IMR-90 (cell line): ENCODE measurements around the gene TAF11L11. TPM values are rescaled to one million over a fixed set of nuclear protein-coding genes. Genes with fewer than 3 reads are reported as not detected.

ENCODE experiments used
- ATAC-seq: fragments of 200-7000 bp; cut with Tn5 transposase; 2 replicates; pipeline ENCODE4 v1.9.1; 2020; ENCODE audit warnings: low read depth, mild to moderate bottlenecking, moderate library complexity
- BruUV-seq: library from RNA; stranded (reverse); fragments of 400-500 nt; replicated peaks from 2 replicates; lab custom pipeline; 2021; lab: Mats Ljungman, UMichigan
- CTCF ChIA-PET: fragments of 300-600 bp; formaldehyde crosslinking; extraction: SDS; loops from one replicate; lab custom pipeline; 2021; ENCODE audit warnings: antibody characterized with exemption; lab: Yijun Ruan, JAX
- POLR2A ChIA-PET: fragments of 300-600 bp; sonication (Branson Sonifier 250); formaldehyde crosslinking; loops from one replicate; lab custom pipeline; 2022; ENCODE audit warnings: antibody characterized with exemption; ENCODE audit not compliant: unreplicated experiment; lab: Charles Lee
- DNase-seq: peaks from one replicate; pipeline ENCODE4 v3.0.0; 2013
- H2AFZ ChIP-seq: replicated peaks from 2 replicates; pipeline ENCODE3; 2013; ENCODE audit warnings: low read length, mild to moderate bottlenecking; ENCODE audit not compliant: poor library complexity
- H2AK5ac ChIP-seq: 2 replicates; pipeline ENCODE4 v1.6.1; 2013; ENCODE audit warnings: low read depth, low read length, inconsistent platforms
- H2AK9ac ChIP-seq: replicated peaks from 2 replicates; pipeline ENCODE3; 2013; ENCODE audit warnings: mild to moderate bottlenecking, low read depth, low read length, moderate library complexity; ENCODE audit not compliant: poor library complexity
- H2BK120ac ChIP-seq: 2 replicates; pipeline ENCODE4 v1.6.1; 2013; ENCODE audit warnings: low read depth, low read length, inconsistent platforms
- H2BK15ac ChIP-seq: 3 replicates; pipeline ENCODE4 v1.6.1; 2013; ENCODE audit warnings: low read depth, low read length, inconsistent platforms
- H2BK20ac ChIP-seq: 2 replicates; pipeline ENCODE4 v1.6.1; 2013; ENCODE audit warnings: low read depth, mild to moderate bottlenecking, inconsistent platforms, low read length, moderate library complexity
- H2BK5ac ChIP-seq: 2 replicates; pipeline ENCODE4 v1.6.1; 2013; ENCODE audit warnings: mild to moderate bottlenecking, low read depth, low read length, inconsistent platforms; ENCODE audit not compliant: poor library complexity, severe bottlenecking
- H3K14ac ChIP-seq: replicated peaks from 2 replicates; pipeline ENCODE4 v1.6.1; 2013; ENCODE audit warnings: low read depth, low read length, inconsistent platforms
- H3K18ac ChIP-seq: 2 replicates; pipeline ENCODE4 v1.6.1; 2013; ENCODE audit warnings: low read depth, low read length, control low read depth
- H3K23ac ChIP-seq: 2 replicates; pipeline ENCODE4 v1.6.1; 2013; ENCODE audit warnings: low read depth, low read length, inconsistent platforms
- H3K27ac ChIP-seq: 2 replicates; pipeline ENCODE4 v1.5.1; 2013; ENCODE audit warnings: mild to moderate bottlenecking, control low read depth, low read length; ENCODE audit not compliant: insufficient read depth
- H3K27me3 ChIP-seq: 2 replicates; pipeline ENCODE4 v1.6.1; 2013; ENCODE audit warnings: low read length; ENCODE audit not compliant: control insufficient read depth, insufficient read depth
- H3K36me3 ChIP-seq: 2 replicates; pipeline ENCODE4 v1.6.1; 2013; ENCODE audit warnings: low read length, mixed read lengths; ENCODE audit not compliant: control insufficient read depth, insufficient read depth
- H3K4ac ChIP-seq: 2 replicates; pipeline ENCODE4 v1.6.1; 2013; ENCODE audit warnings: low read depth, low read length, inconsistent platforms
- H3K4me1 ChIP-seq: 2 replicates; pipeline ENCODE4 v1.6.1; 2013; ENCODE audit warnings: low read length, mixed read lengths; ENCODE audit not compliant: control insufficient read depth, insufficient read depth
- H3K4me2 ChIP-seq: 2 replicates; pipeline ENCODE4 v1.6.1; 2013; ENCODE audit warnings: low read depth, mild to moderate bottlenecking, control low read depth, low read length, moderate library complexity
- H3K4me3 ChIP-seq: 2 replicates; pipeline ENCODE4 v1.5.1; 2013; ENCODE audit warnings: low read depth, mild to moderate bottlenecking, control low read depth, low read length, moderate library complexity; ENCODE audit not compliant: insufficient read depth
- H3K56ac ChIP-seq: 2 replicates; pipeline ENCODE4 v1.6.1; 2013; ENCODE audit warnings: low read length, inconsistent platforms; ENCODE audit not compliant: insufficient read depth; ENCODE audit errors: extremely low read depth
- H3K79me1 ChIP-seq, 2 experiments: 2 replicates each; pipeline ENCODE4 v1.6.1; 2013; ENCODE audit warnings: low read length in 2 of 2, inconsistent platforms in 1 of 2, low read depth in 1 of 2
- H3K9ac ChIP-seq: 2 replicates; pipeline ENCODE4 v1.6.1; 2013; ENCODE audit warnings: low read depth, low read length, control low read depth
- H3K9me1 ChIP-seq: 2 replicates; pipeline ENCODE4 v1.6.1; 2013; ENCODE audit warnings: low read length, inconsistent platforms; ENCODE audit not compliant: insufficient read depth
- H3K9me3 ChIP-seq: 2 replicates; pipeline ENCODE4 v1.6.1; 2013; ENCODE audit warnings: low read length; ENCODE audit not compliant: control insufficient read depth, insufficient read depth
- H4K20me1 ChIP-seq: 2 replicates; pipeline ENCODE4 v1.6.1; 2013; ENCODE audit warnings: low read length, inconsistent platforms; ENCODE audit not compliant: insufficient read depth
- H4K5ac ChIP-seq: 2 replicates; pipeline ENCODE4 v1.6.1; 2013; ENCODE audit warnings: mild to moderate bottlenecking, low read depth, low read length, control low read depth
- H4K8ac ChIP-seq, 2 experiments: 2 replicates each; pipeline ENCODE4 v1.6.1; 2013; ENCODE audit warnings: low read depth in 2 of 2, low read length in 2 of 2, control low read depth in 1 of 2, inconsistent platforms in 1 of 2
- H4K91ac ChIP-seq: 2 replicates; pipeline ENCODE4 v1.6.1; 2013; ENCODE audit warnings: low read depth, low read length, inconsistent platforms; ENCODE audit not compliant: insufficient read depth
- BHLHE40 ChIP-seq: fragments of 150-350 bp; IDR thresholded peaks from 2 replicates; pipeline ENCODE4 v1.6.1; 2016; ENCODE audit warnings: mild to moderate bottlenecking, low read depth, low read length
- CEBPB ChIP-seq: IDR thresholded peaks from 2 replicates; pipeline ENCODE4 v1.6.1; 2012; ENCODE audit warnings: low read depth, low read length, improper control_type of control experiment
- CHD1 ChIP-seq: IDR thresholded peaks from 2 replicates; pipeline ENCODE4 v1.6.1; 2012; ENCODE audit warnings: low read depth, low read length, improper control_type of control experiment
- CTCF ChIP-seq: conservative IDR thresholded peaks from 2 replicates; pipeline ENCODE4 v1.5.1; 2012; ENCODE audit warnings: mild to moderate bottlenecking, low read depth, low read length, improper control_type of control experiment
- MAFK ChIP-seq: IDR thresholded peaks from 2 replicates; pipeline ENCODE4 v1.6.1; 2012; ENCODE audit warnings: low read depth, low read length, improper control_type of control experiment
- MAZ ChIP-seq: IDR thresholded peaks from 2 replicates; pipeline ENCODE4 v1.6.1; 2012; ENCODE audit warnings: low read depth, mild to moderate bottlenecking, low read length, improper control_type of control experiment, moderate library complexity, borderline replicate concordance
- MXI1 ChIP-seq: IDR thresholded peaks from 2 replicates; pipeline ENCODE4 v1.6.1; 2012; ENCODE audit warnings: low read depth, mild to moderate bottlenecking, low read length, moderate library complexity, borderline replicate concordance
- NFE2L2 ChIP-seq: fragments of 150-350 bp; IDR thresholded peaks from 2 replicates; pipeline ENCODE4 v1.6.1; 2016; ENCODE audit warnings: low read depth, mild to moderate bottlenecking, low read length
- POLR2A ChIP-seq: IDR thresholded peaks from 2 replicates; pipeline ENCODE4 v1.6.1; 2012; ENCODE audit warnings: mild to moderate bottlenecking, low read depth, low read length
- RAD21 ChIP-seq: IDR thresholded peaks from 2 replicates; pipeline ENCODE4 v1.6.1; 2012; ENCODE audit warnings: low read length, improper control_type of control experiment
- RCOR1 ChIP-seq: IDR thresholded peaks from 2 replicates; pipeline ENCODE4 v1.6.1; 2012; ENCODE audit warnings: mild to moderate bottlenecking, low read length, improper control_type of control experiment; ENCODE audit not compliant: insufficient replicate concordance
- RFX5 ChIP-seq: IDR thresholded peaks from 2 replicates; pipeline ENCODE4 v1.8.0; 2012; ENCODE audit warnings: low read depth, mild to moderate bottlenecking, low read length, moderate library complexity
- SMC3 ChIP-seq: fragments of 150-350 bp; IDR thresholded peaks from 2 replicates; pipeline ENCODE4 v1.6.1; 2016; ENCODE audit warnings: low read depth, mild to moderate bottlenecking, antibody characterized with exemption, low read length, moderate library complexity
- USF2 ChIP-seq: fragments of 150-350 bp; IDR thresholded peaks from 2 replicates; pipeline ENCODE4 v1.6.1; 2017; ENCODE audit warnings: mild to moderate bottlenecking, antibody characterized with exemption, low read length, low read depth
- WGBS, 2 experiments: methylation state at CpG; one replicate each; pipeline versions ENCODE4 v1.1.5 to v1.1.7; 2013; ENCODE audit warnings: missing lambda C conversion rate in 2 of 2; ENCODE audit not compliant: insufficient read length in 1 of 2; ENCODE audit errors: extremely low coverage in 2 of 2; 5-methylcytosine and 5-hydroxymethylcytosine counted together
- dilution Hi-C: fragments of 300-500 bp; cut with HindIII; formaldehyde crosslinking; loops from one replicate; pipeline ENCODE4 v1.14.3; 2018; ENCODE audit warnings: low sequenced_read_pairs; ENCODE audit not compliant: unreplicated experiment
- in situ Hi-C: fragments of 300-500 bp; cut with MboI; formaldehyde crosslinking; loops from 3 replicates; pipeline ENCODE4 v1.14.3; 2019; ENCODE audit warnings: low sequenced_read_pairs, inconsistent platforms, mixed read lengths
- intact Hi-C: fragments of 100-400 bp; cut with micrococcal nuclease; formaldehyde crosslinking; loops from 2 replicates; pipeline ENCODE4 v1.10.0; 2022
- polyA plus RNA-seq, 3 experiments: library from polyadenylated mRNA; depleted of rRNA; stranded (reverse); fragments of >200 nt; gene quantifications; 2 replicates each; pipeline ENCODE4 v1.2.3, GENCODE V29; 2012; ENCODE audit warnings: low replicate concordance in 1 of 3
- total RNA-seq: library from RNA; depleted of rRNA; stranded (reverse); fragments of >200 nt; gene quantifications from 2 replicates; pipeline ENCODE4 v1.2.3, GENCODE V29; 2012

The TAF11L11 gene
- total and polyA plus RNA-seq, 2 of the 4 experiments (the other 2 are of a cell fraction), result not detected

- in situ Hi-C loops, result no loop called here
- ChIA-PET POLR2A (no interaction called here), CTCF (no interaction called here)
- Histone ChIP-seq H3K14ac (no peak overlapping the region), H3K9ac (no peak overlapping the region), H4K20me1 (no peaks in the 10 kb centered on the region), H3K18ac (no peak overlapping the region), H2BK20ac (no peak overlapping the region), H3K9me3 (no peaks in the 10 kb centered on the region), H3K27ac (no peak overlapping the region), H3K36me3 (no peaks in the 10 kb centered on the region), H3K56ac (no peak overlapping the region), H2BK15ac (no peak overlapping the region), H3K9me1 (no peaks in the 10 kb centered on the region), H4K8ac (no peak overlapping the region), H2AK9ac (no peak overlapping the region), H3K23ac (no peak overlapping the region), H4K5ac (no peak overlapping the region), H2AK5ac (no peak overlapping the region), H2AFZ (no peak overlapping the region), H4K91ac (no peak overlapping the region), H2BK5ac (no peak overlapping the region), H2BK120ac (no peak overlapping the region), H3K4ac (no peak overlapping the region), H3K79me1 (no peaks in the 10 kb centered on the region), H3K4me3 (no peak overlapping the region), H3K4me2 (no peak overlapping the region), H3K27me3 (no peaks in the 10 kb centered on the region), H3K4me1 (no peaks in the 10 kb centered on the region)
- ATAC-seq (no peak), DNase-seq (no peak)
- TF ChIP-seq CTCF (no peak), RCOR1 (no peak), USF2 (no peak), MAFK (no peak), NFE2L2 (no peak), CEBPB (no peak), POLR2A (no peak), CHD1 (no peak), MXI1 (no peak), RFX5 (no peak), BHLHE40 (no peak), RAD21 (no peak), SMC3 (no peak), MAZ (no peak)
- intact Hi-C loops, result no loop called here
- 76% methylated on average over 8 of the region's 17 CpGs; no CpG with 5 or more reads in 1 of the 2 experiments for WGBS, 2 experiments
- no TSS peak for BruUV-seq
- dilution Hi-C loops, result no loop called here
These were observed 11.1 kb downstream of the TAF11L11 start for GRCh38 chr5:17614872-17615605.
